Chondrocyte (in vitro differentiated cells): ENCODE data around the gene FAM222A. TPM values are rescaled to one million over a fixed set of nuclear protein-coding genes. Genes with fewer than 3 reads are reported as not detected.

Source experiments
- DNase-seq: peaks from one replicate; pipeline ENCODE4 v3.0.0; 2021; ENCODE audit warnings: mixed read lengths, low spot score
- H3K27ac Mint-ChIP-seq: one replicate; pipeline ENCODE4 v1.8.0; 2021; ENCODE audit warnings: mild to moderate bottlenecking, moderate library complexity, mixed read lengths; ENCODE audit not compliant: unreplicated experiment
- H3K27me3 Mint-ChIP-seq: 2 replicates; pipeline ENCODE4 v1.8.0; 2021; ENCODE audit warnings: low read depth, mixed read lengths
- H3K36me3 Mint-ChIP-seq: 2 replicates; pipeline ENCODE4 v1.8.0; 2021; ENCODE audit warnings: low read depth, mixed read lengths
- H3K4me1 Mint-ChIP-seq: 2 replicates; pipeline ENCODE4 v1.8.0; 2021; ENCODE audit warnings: low read depth, mild to moderate bottlenecking, mixed read lengths
- H3K4me3 Mint-ChIP-seq: one replicate; pipeline ENCODE4 v1.8.0; 2021; ENCODE audit warnings: mild to moderate bottlenecking, moderate library complexity, mixed read lengths; ENCODE audit not compliant: unreplicated experiment
- H3K9me3 Mint-ChIP-seq: 2 replicates; pipeline ENCODE4 v1.8.0; 2021; ENCODE audit warnings: low read depth, mixed read lengths
- total RNA-seq: library from RNA; stranded (reverse); gene quantifications from 3 replicates; pipeline ENCODE4 v1.2.1, GENCODE V29; 2021
- TF ChIP-seq, protein P1 (sequence below): fragments of 200-600 bp; sonication (generic); IDR thresholded peaks from 2 replicates; pipeline ENCODE4 v1.5.0; 2021; ENCODE audit warnings: antibody characterized with exemption, mild to moderate bottlenecking, moderate library complexity

The FAM222A gene
- total RNA-seq, 1 donor from 2014 or later: 1.0 TPM

DNA sequence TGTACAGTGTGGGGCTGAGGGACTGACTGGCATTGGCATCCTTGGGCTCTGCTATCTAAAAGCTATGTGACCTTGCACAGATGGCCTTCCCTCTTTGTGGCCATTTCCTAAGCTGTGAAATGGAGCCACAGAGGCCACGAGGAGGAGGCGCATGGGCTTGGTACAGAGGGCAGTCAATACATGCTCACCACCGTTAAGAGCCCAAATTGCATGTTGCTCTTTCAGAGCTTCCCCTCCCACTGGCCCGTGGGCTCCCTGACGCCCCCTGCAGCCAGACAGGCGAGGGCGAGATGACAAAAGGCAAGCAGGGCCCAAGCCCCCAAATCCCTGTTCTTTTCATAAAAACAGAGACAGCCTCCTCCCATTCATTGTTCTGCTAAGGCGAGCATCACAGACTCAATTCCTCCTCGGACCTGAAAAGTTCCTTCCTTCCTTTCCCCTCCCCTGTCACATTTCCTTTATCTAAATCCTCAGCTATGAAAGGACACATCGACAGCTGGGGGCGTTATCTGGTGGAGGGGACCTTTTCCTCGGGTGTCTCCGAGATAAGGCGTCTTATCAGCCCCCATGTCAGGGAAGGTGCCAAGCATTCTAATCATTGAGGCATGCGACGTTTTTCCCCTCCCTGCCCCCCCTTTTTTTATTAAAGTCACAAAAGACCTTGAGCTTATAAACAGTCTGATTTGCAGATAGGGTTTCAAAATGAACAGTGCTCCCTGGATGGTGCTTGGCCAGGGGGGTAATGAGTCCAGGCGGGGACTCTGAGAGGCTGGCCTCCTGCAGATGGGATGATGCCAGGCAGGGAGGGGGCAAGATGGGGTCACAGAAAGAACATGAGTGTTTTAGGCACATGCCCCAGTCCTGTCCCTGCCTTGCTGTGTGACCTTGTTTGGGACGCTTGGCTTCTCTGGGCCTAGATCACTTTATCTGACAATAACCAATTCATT, 26.4 kb downstream of the FAM222A start:
- no peak overlapping the region for H3K4me3 Mint-ChIP-seq
- H3K4me1 Mint-ChIP-seq: peaks cover 3% of the 10 kb centered on the region
- peaks cover 9% of the 10 kb centered on the region for H3K27me3 Mint-ChIP-seq
- peak; percentile 35 for DNase-seq
- TF ChIP-seq, protein P1, sequence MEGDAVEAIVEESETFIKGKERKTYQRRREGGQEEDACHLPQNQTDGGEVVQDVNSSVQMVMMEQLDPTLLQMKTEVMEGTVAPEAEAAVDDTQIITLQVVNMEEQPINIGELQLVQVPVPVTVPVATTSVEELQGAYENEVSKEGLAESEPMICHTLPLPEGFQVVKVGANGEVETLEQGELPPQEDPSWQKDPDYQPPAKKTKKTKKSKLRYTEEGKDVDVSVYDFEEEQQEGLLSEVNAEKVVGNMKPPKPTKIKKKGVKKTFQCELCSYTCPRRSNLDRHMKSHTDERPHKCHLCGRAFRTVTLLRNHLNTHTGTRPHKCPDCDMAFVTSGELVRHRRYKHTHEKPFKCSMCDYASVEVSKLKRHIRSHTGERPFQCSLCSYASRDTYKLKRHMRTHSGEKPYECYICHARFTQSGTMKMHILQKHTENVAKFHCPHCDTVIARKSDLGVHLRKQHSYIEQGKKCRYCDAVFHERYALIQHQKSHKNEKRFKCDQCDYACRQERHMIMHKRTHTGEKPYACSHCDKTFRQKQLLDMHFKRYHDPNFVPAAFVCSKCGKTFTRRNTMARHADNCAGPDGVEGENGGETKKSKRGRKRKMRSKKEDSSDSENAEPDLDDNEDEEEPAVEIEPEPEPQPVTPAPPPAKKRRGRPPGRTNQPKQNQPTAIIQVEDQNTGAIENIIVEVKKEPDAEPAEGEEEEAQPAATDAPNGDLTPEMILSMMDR: no peak
- H3K9me3 Mint-ChIP-seq: no peaks in the 10 kb centered on the region
- H3K36me3 Mint-ChIP-seq: no peaks in the 10 kb centered on the region
- no peak overlapping the region for H3K27ac Mint-ChIP-seq

DNA sequence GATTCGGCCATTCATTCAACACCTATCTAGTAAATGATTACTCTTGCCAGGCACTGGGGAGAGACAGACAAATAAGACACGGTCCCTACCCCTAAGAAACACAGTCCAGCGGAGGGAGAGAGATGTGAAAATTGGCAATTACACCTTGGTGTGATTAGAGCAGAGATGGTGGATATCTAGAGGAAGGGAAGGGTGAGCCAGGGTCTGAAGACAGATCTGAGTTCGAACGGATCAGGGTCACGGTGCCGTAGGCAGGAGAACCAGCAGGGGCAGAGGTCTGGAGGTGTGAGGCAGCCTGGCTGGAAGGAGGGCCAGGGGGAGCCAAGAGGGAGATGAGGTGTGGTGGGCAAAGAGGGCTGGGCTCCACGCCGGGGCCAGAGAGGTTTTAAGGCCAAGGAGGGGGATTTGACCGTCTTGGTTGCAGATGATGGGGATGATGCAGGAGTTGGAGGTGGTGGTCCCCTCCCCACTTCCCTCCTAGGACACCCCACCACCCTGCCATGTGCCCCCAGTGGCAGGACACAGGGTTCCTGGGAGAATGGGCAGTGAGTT, 27.1 kb downstream of the FAM222A start:
- Mint-ChIP-seq H3K4me3 (no peak overlapping the region), H3K27me3 (peaks cover 6% of the 10 kb centered on the region), H3K4me1 (peaks cover 3% of the 10 kb centered on the region), H3K36me3 (no peaks in the 10 kb centered on the region), H3K27ac (no peak overlapping the region), H3K9me3 (no peaks in the 10 kb centered on the region)
- TF ChIP-seq, protein P1: no peak
- peak; percentile 66 for DNase-seq

DNA sequence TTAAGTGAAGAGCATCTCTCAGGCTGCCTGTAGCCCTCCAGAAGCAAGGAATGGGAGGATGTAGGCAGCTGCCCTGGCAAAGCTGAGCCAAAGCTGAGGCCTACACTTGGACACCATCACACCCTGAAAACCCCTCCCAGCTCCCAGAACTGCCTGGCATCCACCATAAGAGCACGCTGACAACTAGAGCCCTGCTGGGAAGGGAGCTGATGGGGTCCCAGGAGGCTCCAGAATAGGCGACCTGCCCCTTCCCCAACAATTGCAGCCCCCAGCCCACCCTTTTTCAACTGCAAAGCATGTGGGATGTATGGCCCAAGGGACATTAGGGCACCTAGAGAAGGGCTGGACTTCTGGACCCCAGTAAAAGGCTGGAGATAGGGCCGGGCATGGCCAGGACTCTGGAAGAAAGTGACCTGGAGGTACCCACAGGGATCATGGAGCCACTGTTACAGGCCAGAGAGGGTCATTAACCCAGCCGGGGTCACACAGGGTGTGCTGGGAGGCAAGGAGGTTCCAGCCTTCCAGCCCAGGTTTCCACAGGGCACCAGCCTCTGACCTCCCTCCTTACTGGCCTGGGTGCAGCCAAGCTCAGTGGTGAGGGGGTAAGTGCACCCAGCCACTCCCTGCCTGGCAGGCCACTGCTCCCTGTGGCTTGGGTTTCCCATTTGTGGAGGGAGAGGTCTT, 27.8 kb downstream of the FAM222A start:
- Mint-ChIP-seq H3K4me1 (peaks cover 3% of the 10 kb centered on the region), H3K4me3 (no peak overlapping the region), H3K27me3 (peaks cover 6% of the 10 kb centered on the region), H3K9me3 (no peaks in the 10 kb centered on the region), H3K27ac (no peak overlapping the region), H3K36me3 (no peaks in the 10 kb centered on the region)
- peak; percentile 49 for DNase-seq
- TF ChIP-seq, protein P1: no peak

DNA sequence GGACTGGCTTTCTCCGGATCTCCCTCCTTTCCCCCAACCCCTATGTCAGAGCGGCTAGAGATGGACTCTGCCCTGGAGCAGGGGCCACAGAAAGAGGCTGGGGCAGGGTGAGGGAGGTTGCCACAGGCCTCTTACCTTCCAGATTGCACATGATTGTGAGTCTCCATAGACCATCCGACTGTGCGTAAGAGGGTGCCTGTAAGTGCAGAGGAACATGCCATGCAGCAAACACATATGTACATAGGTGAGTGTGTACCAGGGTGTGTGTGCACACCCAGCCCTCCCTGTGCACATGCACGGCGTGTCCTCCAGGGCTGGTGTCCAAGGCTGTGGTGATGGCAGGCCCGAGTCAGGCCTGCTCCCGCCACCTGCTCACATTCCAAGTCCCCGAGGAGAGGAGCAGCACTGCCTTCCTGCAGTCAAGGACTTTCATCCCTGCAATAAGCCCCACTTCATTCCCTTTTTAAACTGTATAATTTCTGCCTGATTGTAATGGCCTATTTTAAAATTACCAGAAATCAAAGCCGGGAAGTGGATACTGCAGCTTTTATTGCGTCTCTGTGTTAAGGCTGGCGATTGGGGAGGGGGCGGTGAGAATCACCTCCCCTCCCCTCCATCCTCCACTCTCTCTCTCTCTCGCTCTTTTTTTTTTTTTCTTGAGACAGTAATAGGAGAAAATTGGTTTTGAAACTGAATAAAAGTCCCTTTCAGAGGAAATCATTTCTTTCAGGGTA, 28.5 kb downstream of the FAM222A start:
- TF ChIP-seq, protein P1: no peak
- peak; percentile 44 for DNase-seq

More for the DNA sequence above, 28.5 kb downstream of the FAM222A start:
- peaks cover 3% of the 10 kb centered on the region for H3K4me1 Mint-ChIP-seq
- no peak overlapping the region for H3K4me3 Mint-ChIP-seq
- H3K27me3 Mint-ChIP-seq: peaks cover 5% of the 10 kb centered on the region
- no peaks in the 10 kb centered on the region for H3K9me3 Mint-ChIP-seq
- H3K36me3 Mint-ChIP-seq: no peaks in the 10 kb centered on the region
- H3K27ac Mint-ChIP-seq: no peak overlapping the region
